ENCODE measurements around the gene MED12L.

- TF ChIP-seq POLR2AphosphoS5 (IDR thresholded peaks at IDR 0.05) (no peak), POLR2A (IDR thresholded peaks at IDR 0.05) (no peak), CTCF (IDR thresholded peaks at IDR 0.05) (no peak), EP300 (IDR thresholded peaks at IDR 0.05) (no peak)
Measured at GRCh38 chr3:151106311-151106710, 20.8 kb downstream of the MED12L start.

All from gastroesophageal sphincter (tissue), 3 donors.